Activated CD8-positive, alpha-beta T cell treated with anti-CD3 and anti-CD28 coated beads for 36 hours (primary cell): ENCODE data around the gene SLC44A2. TPM values are rescaled to one million over a fixed set of nuclear protein-coding genes. Genes with fewer than 3 reads are reported as not detected.

Source experiments
- ATAC-seq: fragments of 200-7000 bp; cut with Tn5 transposase; one replicate; pipeline ENCODE4 v1.10.0; 2021; ENCODE audit warnings: mild to moderate bottlenecking, moderate library complexity
- CTCF ChIA-PET: fragments of 350-600 bp; sonication (Branson Sonifier 250); formaldehyde crosslinking; loops from one replicate; lab custom pipeline; 2021; ENCODE audit warnings: antibody characterized with exemption; lab: Charles Lee
- POLR2A ChIA-PET: fragments of 350-600 bp; sonication (Branson Sonifier 250); formaldehyde crosslinking; loops from one replicate; lab custom pipeline; 2021; ENCODE audit warnings: antibody characterized with exemption; lab: Charles Lee
- DNase-seq: peaks from one replicate; pipeline ENCODE4 v3.0.0-alpha.2; 2020
- H3K27ac Mint-ChIP-seq: one replicate; pipeline ENCODE4 v1.8.0; 2021; ENCODE audit warnings: mild to moderate bottlenecking, mixed read lengths
- H3K27me3 Mint-ChIP-seq: one replicate; pipeline ENCODE4 v1.8.0; 2021; ENCODE audit warnings: mixed read lengths
- H3K36me3 Mint-ChIP-seq: one replicate; pipeline ENCODE4 v1.8.0; 2021; ENCODE audit warnings: low read depth, mixed read lengths
- H3K4me1 Mint-ChIP-seq: one replicate; pipeline ENCODE4 v1.8.0; 2021; ENCODE audit warnings: low read depth, mixed read lengths
- H3K4me3 Mint-ChIP-seq: one replicate; pipeline ENCODE4 v1.8.0; 2021; ENCODE audit warnings: mild to moderate bottlenecking, moderate library complexity, mixed read lengths
- H3K9me3 Mint-ChIP-seq: one replicate; pipeline ENCODE4 v1.8.0; 2021; ENCODE audit warnings: mixed read lengths
- CTCF ChIP-seq: fragments of 200-600 bp; IDR thresholded peaks from one replicate; pipeline ENCODE4 v1.8.0; 2022; ENCODE audit warnings: antibody characterized with exemption, mild to moderate bottlenecking
- intact Hi-C: fragments of 100-400 bp; cut with micrococcal nuclease; formaldehyde crosslinking; loops from one replicate; pipeline ENCODE4 v1.10.0; 2022
- total RNA-seq, 2 experiments: library from RNA; stranded (reverse); gene quantifications; one replicate each; pipeline ENCODE4 v1.2.3, GENCODE V29; 2021

SLC44A2 gene
- total RNA-seq, 2 experiments from 2014 or later, result 66.0 to 71.4 TPM

GRCh38 chr19:10583036-10583776 lies 42.1 kb upstream of the SLC44A2 start:
- no peaks in the 10 kb centered on the region for H3K9me3 Mint-ChIP-seq
- intact Hi-C loops, result no loop called here
- ATAC-seq (no peak), DNase-seq (no peak)
- H3K36me3 Mint-ChIP-seq, result no peaks in the 10 kb centered on the region
- no peak overlapping the region for H3K27ac Mint-ChIP-seq
- TF ChIP-seq CTCF, result no peak
- ChIA-PET CTCF (interaction anchor here (1.4 to 8.5 kb wide), 6 partner anchors 19 to 115 kb away, joined by 3 to 409 read pairs (median 34); partner anchors contain the start of gene QTRT1), POLR2A (interaction anchor here (1.0 to 3.9 kb wide), 2 partner anchors 61 to 67 kb away, joined by 3 to 24 read pairs; no protein-coding TSS in a partner anchor)
- no peak overlapping the region for H3K4me3 Mint-ChIP-seq
- H3K4me1 Mint-ChIP-seq, result peaks cover 13% of the 10 kb centered on the region
- peaks cover 6% of the 10 kb centered on the region for H3K27me3 Mint-ChIP-seq

GRCh38 chr19:10586396-10586795 lies 39.0 kb upstream of the SLC44A2 start:
- H3K27ac Mint-ChIP-seq, result no peak overlapping the region
- peaks cover 7% of the 10 kb centered on the region for H3K4me1 Mint-ChIP-seq
- peaks cover 6% of the 10 kb centered on the region for H3K27me3 Mint-ChIP-seq
- ChIA-PET CTCF (interaction anchor here (1.5 to 8.5 kb wide), 2 partner anchors 60 to 113 kb away, joined by 6 to 409 read pairs; no protein-coding TSS in a partner anchor), POLR2A (interaction anchor here (0.7 to 1.4 kb wide), 2 partner anchors 18 kb away, joined by 3 read pairs; no protein-coding TSS in a partner anchor)
- no peaks in the 10 kb centered on the region for H3K9me3 Mint-ChIP-seq
- TF ChIP-seq CTCF, result no peak
- ATAC-seq (no peak), DNase-seq (no peak)
- intact Hi-C loops, result no loop called here
- no peaks in the 10 kb centered on the region for H3K36me3 Mint-ChIP-seq
- H3K4me3 Mint-ChIP-seq, result no peak overlapping the region

DNA sequence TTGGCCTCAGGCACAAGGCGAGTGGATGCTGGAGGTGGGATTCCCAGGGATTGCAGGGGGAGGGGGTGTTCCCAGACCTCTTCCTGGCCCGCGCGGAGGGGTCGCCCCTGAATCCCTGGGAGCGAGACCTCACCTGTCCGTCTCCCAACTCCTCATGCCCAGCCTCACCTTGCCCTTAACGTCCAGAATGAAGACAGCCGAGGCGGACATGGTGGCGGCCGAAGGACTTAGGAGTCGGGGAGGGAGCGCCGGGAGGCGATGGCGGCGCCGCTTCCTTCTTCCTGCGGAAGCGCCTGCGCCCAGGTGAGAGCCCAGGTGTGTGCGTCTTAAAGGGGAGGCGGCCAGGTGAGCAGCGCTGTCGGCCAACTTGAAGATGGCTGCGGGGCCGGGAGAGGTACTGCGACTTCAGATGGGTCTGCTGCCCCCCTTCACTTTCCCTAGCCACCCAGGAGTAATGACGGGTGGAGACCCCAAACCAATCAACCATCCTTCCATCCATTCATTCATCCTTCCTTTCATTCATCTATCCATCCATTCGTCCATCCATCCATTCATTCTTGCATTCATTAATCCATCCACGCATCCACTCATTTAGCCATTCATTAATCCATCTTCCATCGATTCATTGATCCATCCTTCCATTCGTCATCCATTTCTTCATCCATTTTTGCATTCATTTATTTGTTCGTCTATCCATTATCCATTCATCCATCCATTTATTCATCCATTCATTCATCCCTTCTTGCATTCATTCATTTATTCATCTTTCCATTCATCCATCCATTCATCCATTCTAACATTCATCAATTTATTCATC lies 38.1 kb upstream of the SLC44A2 start, which contains the start of gene AP1M2:
Gene AP1M2 (minus strand): TSS at position 291 of the 817 bp plus-strand sequence. CDS start 81 bp downstream, at position 210.
- Mint-ChIP-seq H3K36me3 (no peaks in the 10 kb centered on the region), H3K27me3 (peaks cover 6% of the 10 kb centered on the region), H3K9me3 (no peaks in the 10 kb centered on the region), H3K4me3 (no peak within 1 kb of the TSS), H3K27ac (no peak within 1 kb of the TSS), H3K4me1 (peaks cover 6% of the 10 kb centered on the region)
- no peak for ATAC-seq
- ChIA-PET CTCF (no interaction called here), POLR2A (interaction anchor here (0.7 kb wide), 1 partner anchor 19 kb away, joined by 3 read pairs; no protein-coding TSS in a partner anchor)
- TF ChIP-seq CTCF, result no peak
- intact Hi-C loops, result no loop called here
- DNase-seq, result no peak

DNA sequence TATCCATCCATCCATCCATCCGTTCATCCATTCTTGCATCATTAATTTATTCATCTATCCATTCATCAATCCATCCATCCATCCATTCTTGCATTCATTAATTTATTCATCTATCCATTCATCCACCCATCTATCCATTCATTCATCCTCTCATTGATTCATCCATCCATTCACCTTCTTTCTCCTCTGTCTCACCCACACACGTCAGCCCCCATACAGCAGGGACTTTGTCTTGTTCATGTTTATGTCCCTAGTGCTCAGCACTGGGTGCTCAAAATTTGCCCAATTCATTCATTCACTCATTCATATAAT lies 37.6 kb upstream of the SLC44A2 start:
- no peaks in the 10 kb centered on the region for H3K9me3 Mint-ChIP-seq
- H3K4me1 Mint-ChIP-seq, result peaks cover 6% of the 10 kb centered on the region
- no peak overlapping the region for H3K4me3 Mint-ChIP-seq
- ATAC-seq, result no peak
- H3K36me3 Mint-ChIP-seq, result no peaks in the 10 kb centered on the region
- no peak for DNase-seq
- peaks cover 6% of the 10 kb centered on the region for H3K27me3 Mint-ChIP-seq
- CTCF ChIA-PET, result no interaction called here
- no peak for TF ChIP-seq CTCF
- intact Hi-C loops, result no loop called here
- POLR2A ChIA-PET, result no interaction called here
- no peak overlapping the region for H3K27ac Mint-ChIP-seq
